Colonic mucosa (tissue), 4 donors: ENCODE results near the gene HAPLN2. TPM values are rescaled to one million over a fixed set of nuclear protein-coding genes. Genes with fewer than 3 reads are reported as not detected.

Experiments used
- DNase-seq: peaks from one replicate; pipeline ENCODE4 v3.0.0-alpha.2; 2020
- H3K27ac ChIP-seq: fragments of 200-600 bp; one replicate; pipeline ENCODE4 v1.8.0; 2021
- H3K27me3 ChIP-seq: fragments of 200-600 bp; one replicate; pipeline ENCODE4 v1.8.0; 2021
- H3K36me3 ChIP-seq: fragments of 200-600 bp; one replicate; pipeline ENCODE4 v1.8.0; 2021
- H3K4me1 ChIP-seq: fragments of 200-600 bp; one replicate; pipeline ENCODE4 v1.8.0; 2021; ENCODE audit warnings: mild to moderate bottlenecking
- H3K4me3 ChIP-seq: fragments of 200-600 bp; one replicate; pipeline ENCODE4 v1.8.0; 2021
- H3K9ac ChIP-seq, 2 donors: one replicate each; pipeline ENCODE4 v1.7.0; 2013; ENCODE audit warnings: control low read depth in 2 of 2, low read depth in 2 of 2, low read length in 2 of 2
- H3K9me3 ChIP-seq: fragments of 200-600 bp; one replicate; pipeline ENCODE4 v1.8.0; 2021
- CTCF ChIP-seq: fragments of 200-600 bp; IDR thresholded peaks from one replicate; pipeline ENCODE4 v1.8.0; 2022; ENCODE audit warnings: antibody characterized with exemption, mild to moderate bottlenecking
- intact Hi-C: fragments of 100-400 bp; cut with DNase I; formaldehyde crosslinking; loops from one replicate; pipeline ENCODE4 v1.14.1; 2022
- total RNA-seq, 2 donors: library from RNA; stranded (reverse); fragmentation: NEBNext Ultra II Directional in 1 of 2; extraction: Animal tissue kit (Norgen Biotek cat#: 25700) in 1 of 2; gene quantifications; one replicate each; pipeline ENCODE4 v1.2.1, GENCODE V29; 2021
- donor health status: healthy.
- donor health status: DM: no; HTN: no; CAD: no.
- donor health status: DM: no; HTN: no; CAD: no.

Gene HAPLN2
- total RNA-seq: under 1 TPM in 1 of 2 donors, not detected in 1; 0.96 TPM

GRCh38 chr1:156618853-156619581 lies at the start of gene HAPLN2:
HAPLN2 (plus strand) TSS chr1:156619415; CDS start chr1:156623491, 4,076 bp downstream.
- peaks cover 23% of the 10 kb centered on the region for H3K27me3 ChIP-seq
- no peak within 1 kb of the TSS for H3K9ac ChIP-seq
- intact Hi-C loops: no loop called here
- no peak for DNase-seq
- TF ChIP-seq CTCF: no peak
- H3K4me1 ChIP-seq: peaks cover 2% of the 10 kb centered on the region
- H3K36me3 ChIP-seq: no peaks in the 10 kb centered on the region
- no peak within 1 kb of the TSS for H3K4me3 ChIP-seq
- H3K27ac ChIP-seq: no peak within 1 kb of the TSS
- no peaks in the 10 kb centered on the region for H3K9me3 ChIP-seq

- Histone ChIP-seq H3K4me3 (no peak overlapping the region), H3K9ac (peak overlapping the region in 1 of 2 donors; percentile 68), H3K4me1 (peaks cover 5% of the 10 kb centered on the region), H3K9me3 (no peaks in the 10 kb centered on the region), H3K36me3 (no peaks in the 10 kb centered on the region), H3K27ac (peak overlapping the region; percentile 66), H3K27me3 (no peaks in the 10 kb centered on the region)
- no peak for TF ChIP-seq CTCF
- intact Hi-C loops: loop anchor here (5.0 kb wide), 1 partner anchor 59 kb away; no protein-coding TSS in a partner anchor
- DNase-seq: peak; percentile 64
Measured at GRCh38 chr1:156571261-156571852, 47.9 kb upstream of the HAPLN2 start.

- H3K27me3 ChIP-seq: no peaks in the 10 kb centered on the region
- intact Hi-C loops: loop anchor here (5.0 kb wide), 1 partner anchor 60 kb away; no protein-coding TSS in a partner anchor
- no peaks in the 10 kb centered on the region for H3K9me3 ChIP-seq
- peak within 1 kb of the TSS; percentile 4 to 68 for H3K9ac ChIP-seq
- peaks cover 5% of the 10 kb centered on the region for H3K4me1 ChIP-seq
- DNase-seq: peak; percentile 94
- H3K36me3 ChIP-seq: no peaks in the 10 kb centered on the region
- peak within 1 kb of the TSS; percentile 66 for H3K27ac ChIP-seq
- no peak for TF ChIP-seq CTCF
- H3K4me3 ChIP-seq: peak within 1 kb of the TSS; percentile 54
Measured at GRCh38 chr1:156571919-156572662, 47.1 kb upstream of the HAPLN2 start, which contains the start of gene IQGAP3. IQGAP3 (minus strand) TSS chr1:156572565; CDS start chr1:156572529, 36 bp downstream.

GRCh38 chr1:156572663-156573018 lies 46.6 kb upstream of the HAPLN2 start:
- Histone ChIP-seq H3K27me3 (no peaks in the 10 kb centered on the region), H3K9ac (peak overlapping the region in 1 of 2 donors; percentile 68), H3K4me3 (peak overlapping the region; percentile 54), H3K27ac (no peak overlapping the region), H3K4me1 (peaks cover 5% of the 10 kb centered on the region), H3K36me3 (no peaks in the 10 kb centered on the region), H3K9me3 (no peaks in the 10 kb centered on the region)
- intact Hi-C loops: loop anchor here (5.0 kb wide), 1 partner anchor 60 kb away; no protein-coding TSS in a partner anchor
- TF ChIP-seq CTCF: no peak
- DNase-seq: no peak

GRCh38 chr1:156574039-156574633 lies 45.1 kb upstream of the HAPLN2 start:
- H3K9me3 ChIP-seq: no peaks in the 10 kb centered on the region
- H3K27me3 ChIP-seq: no peaks in the 10 kb centered on the region
- intact Hi-C loops: loop anchor here (5.0 kb wide), 1 partner anchor 62 kb away; no protein-coding TSS in a partner anchor
- TF ChIP-seq CTCF: no peak
- H3K9ac ChIP-seq: no peak overlapping the region
- no peaks in the 10 kb centered on the region for H3K36me3 ChIP-seq
- peaks cover 5% of the 10 kb centered on the region for H3K4me1 ChIP-seq
- DNase-seq: no peak
- no peak overlapping the region for H3K27ac ChIP-seq
- no peak overlapping the region for H3K4me3 ChIP-seq
